Stimulated activated CD8-positive, alpha-beta memory T cell treated with anti-CD3 and anti-CD28 coated beads, Interleukin-15, amount 100 ng/mL, for 1 hour (primary cell): Measurements from ENCODE around the gene IGSF9.

Experiments
- DNase-seq: peaks from one replicate; pipeline ENCODE4 v3.0.0-alpha.2; 2020; ENCODE audit warnings: low read depth

The IGSF9 gene

GRCh38 chr1:159945483-159946241, at the start of gene IGSF9:
IGSF9 (minus strand) TSS chr1:159945613; CDS start chr1:159943454, 2,159 bp downstream.
- peak; percentile 52 for DNase-seq

DNA sequence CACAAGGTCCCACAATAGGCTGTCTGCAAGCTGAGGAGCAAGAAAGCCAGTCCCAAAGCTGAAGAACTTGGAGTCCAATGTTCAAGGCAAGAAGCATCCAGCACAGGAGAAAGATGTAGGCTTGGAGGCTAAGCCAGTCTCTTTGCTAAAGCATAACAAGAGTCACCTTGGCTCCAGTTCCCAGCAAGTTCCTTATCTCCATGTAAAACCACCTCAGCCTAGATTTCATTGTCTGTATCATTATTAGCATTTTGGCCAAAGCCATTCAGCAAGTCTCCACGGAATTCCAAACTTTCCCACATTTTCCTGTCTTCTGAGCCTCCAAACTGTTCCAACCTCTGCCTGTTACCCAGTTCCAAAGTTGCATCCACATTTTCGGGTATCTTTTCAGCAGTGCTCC, 49.5 kb upstream of the IGSF9 start:
- DNase-seq = no peak

DNA sequence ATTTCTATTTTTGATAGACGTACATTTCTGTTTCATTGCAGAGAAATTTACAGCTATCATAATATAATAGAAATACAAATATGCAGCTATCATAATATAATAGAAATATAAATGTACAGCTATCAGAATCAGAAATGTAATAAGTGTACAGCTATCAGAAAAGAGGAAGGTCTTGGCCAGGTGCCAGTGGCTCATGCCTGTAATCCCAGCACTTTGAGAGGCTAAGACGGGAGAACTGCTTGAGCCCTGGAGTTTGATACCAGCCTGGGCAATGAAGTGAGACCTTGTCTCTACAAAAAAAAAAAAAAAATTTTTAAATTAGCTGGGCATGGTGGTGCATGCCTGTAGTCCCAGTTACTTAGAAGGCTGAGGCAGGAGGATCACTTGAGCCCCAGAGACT, 48.5 kb upstream of the IGSF9 start:
- no peak for DNase-seq

DNA sequence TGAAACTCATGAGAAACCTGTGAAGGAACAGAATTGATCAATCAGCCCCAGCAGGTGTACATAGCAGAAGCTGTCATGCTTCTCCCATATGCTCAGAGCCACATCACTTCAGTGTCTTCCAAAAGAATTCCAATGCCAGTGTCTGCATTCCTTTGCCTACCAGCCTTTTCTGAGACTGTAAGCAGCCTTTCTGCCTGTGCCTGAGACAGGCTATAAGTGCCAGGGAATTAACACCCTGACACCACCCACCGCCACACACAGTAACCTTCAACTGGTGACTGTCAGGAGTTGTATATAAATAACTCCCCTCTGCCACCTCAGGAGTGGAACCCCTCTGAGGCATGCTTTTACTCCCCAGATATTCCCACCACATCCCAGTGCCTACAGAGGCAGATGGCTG, 46.7 kb upstream of the IGSF9 start:
- DNase-seq = no peak

GRCh38 chr1:159991513-159991912, 46.1 kb upstream of the IGSF9 start:
- DNase-seq = no peak

DNA sequence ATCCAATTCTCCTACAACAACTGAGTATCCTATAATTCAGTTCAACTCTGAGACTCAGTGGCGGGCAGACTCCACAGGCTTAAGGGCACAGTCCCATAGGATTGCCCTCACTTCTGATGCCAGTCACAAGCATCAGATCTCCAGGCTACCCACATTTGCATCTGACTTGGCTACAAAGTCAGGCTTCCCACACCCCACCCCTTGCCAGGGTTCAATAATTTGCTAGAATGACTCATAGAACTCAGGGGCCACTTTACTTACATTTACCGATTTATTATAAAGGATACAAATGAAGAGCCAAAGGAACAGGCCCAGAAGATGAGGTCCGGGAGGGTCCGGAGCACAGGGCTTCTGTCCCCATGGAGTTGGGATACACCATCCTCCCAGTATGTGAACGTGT, 44.6 kb upstream of the IGSF9 start:
- no peak for DNase-seq

GRCh38 chr1:159989581-159989980, 44.2 kb upstream of the IGSF9 start:
- DNase-seq = no peak

DNA sequence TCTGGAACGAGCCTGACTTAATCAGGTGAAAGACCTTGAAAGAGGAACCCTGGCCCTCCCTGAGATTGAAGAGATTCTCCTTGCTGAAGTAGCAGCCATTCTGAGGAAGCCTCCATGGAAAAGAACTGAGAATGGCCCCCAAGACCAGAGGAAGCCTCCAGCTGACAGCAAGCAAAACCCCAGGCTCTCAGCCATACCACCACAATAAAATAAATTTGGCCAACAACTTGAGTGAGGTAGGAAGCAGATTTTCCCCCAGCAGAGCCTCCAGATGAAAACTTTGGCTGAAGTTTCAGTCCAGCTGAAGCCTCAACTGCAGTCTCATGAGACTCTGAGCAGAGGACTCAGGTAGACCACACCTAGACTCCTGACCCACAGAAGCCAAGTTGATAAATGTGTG, 42.6 kb upstream of the IGSF9 start:
- no peak for DNase-seq

DNA sequence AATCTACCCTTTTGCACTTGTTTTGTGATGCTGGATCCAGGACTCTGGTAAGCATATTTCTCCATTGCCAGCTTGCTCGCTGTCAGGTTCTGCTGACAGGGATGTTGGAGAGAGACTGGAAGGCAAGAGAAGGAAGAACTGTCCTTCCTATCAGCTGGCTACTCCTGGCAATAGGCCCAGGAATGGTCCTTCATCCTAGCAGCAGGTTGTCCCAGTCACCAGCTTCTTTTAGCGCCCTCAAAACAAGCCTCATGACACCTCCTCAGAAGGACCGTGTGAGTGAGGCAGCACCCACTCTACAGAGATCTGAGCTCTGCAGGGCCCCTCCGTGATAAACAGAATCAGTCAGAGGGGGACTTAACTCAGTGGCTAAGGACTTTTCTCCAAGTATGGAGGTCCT, 41.8 kb upstream of the IGSF9 start:
- DNase-seq = no peak

DNA sequence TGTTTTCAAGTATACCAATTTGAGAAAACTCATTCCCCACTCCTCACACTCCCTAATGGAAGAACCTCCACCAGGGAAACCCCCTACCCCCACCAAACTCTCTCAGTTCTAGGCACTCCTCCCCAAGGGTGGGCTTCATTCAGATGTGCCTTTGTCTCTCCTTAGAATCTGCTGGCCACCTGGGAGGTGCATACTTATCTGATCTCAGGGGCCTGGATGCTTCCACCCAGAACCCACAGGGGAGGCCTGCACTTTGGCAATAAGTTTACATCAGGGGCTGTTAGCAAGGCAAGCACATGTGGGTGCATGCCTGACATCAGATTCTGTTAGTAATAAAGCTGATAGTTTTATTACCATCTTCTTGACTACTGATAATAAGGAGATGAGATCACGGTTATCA, 41.1 kb upstream of the IGSF9 start:
- no peak for DNase-seq

DNA sequence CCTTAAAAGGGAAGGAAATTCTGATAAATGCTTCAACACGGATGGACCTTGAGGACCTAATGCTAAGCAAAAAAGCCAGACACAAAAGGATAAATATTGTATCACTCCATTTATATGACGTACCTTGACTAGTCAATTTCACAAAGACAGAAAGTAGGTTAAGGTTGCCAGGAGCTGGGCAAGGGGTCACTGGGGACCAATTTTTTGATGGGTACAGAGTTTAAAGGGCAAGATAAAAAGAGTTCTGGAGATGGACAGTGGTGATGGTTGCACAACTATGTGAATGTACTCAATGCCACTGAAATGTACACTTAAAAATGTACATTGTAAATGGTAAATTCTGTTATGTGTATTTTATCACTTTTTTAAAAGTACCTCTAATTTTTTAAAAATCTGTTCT, 40.7 kb upstream of the IGSF9 start:
- DNase-seq = no peak

GRCh38 chr1:159985473-159985872, 40.1 kb upstream of the IGSF9 start:
- no peak for DNase-seq

- no peak for DNase-seq
These were observed 38.3 kb upstream of the IGSF9 start for GRCh38 chr1:159983681-159984080.

- DNase-seq = no peak
These were observed 36.9 kb upstream of the IGSF9 start for GRCh38 chr1:159982280-159982679.

GRCh38 chr1:159981351-159982055, 36.1 kb upstream of the IGSF9 start:
- no peak for DNase-seq

GRCh38 chr1:159980786-159981185, 35.4 kb upstream of the IGSF9 start:
- no peak for DNase-seq

GRCh38 chr1:159980076-159980475, 34.7 kb upstream of the IGSF9 start:
- no peak for DNase-seq

DNA sequence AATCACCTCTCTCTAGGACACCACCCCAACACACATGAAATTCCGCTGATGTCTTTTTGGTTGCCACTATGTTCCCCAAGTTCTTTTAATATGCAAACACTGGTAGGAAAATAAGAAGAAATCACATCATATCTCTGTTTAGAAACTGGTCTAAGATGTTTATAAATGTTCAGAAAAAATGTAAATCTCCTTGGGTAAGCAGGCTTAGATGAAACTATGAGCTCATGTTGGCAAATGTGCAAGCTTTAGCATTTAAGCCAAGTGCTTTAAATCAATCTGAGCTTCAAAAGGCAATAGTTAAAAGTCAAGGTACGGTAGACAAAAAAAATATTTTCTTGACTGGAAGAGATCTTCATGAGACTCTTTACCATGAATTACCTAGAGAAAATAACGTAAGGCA, 33.8 kb upstream of the IGSF9 start:
- no peak for DNase-seq

DNA sequence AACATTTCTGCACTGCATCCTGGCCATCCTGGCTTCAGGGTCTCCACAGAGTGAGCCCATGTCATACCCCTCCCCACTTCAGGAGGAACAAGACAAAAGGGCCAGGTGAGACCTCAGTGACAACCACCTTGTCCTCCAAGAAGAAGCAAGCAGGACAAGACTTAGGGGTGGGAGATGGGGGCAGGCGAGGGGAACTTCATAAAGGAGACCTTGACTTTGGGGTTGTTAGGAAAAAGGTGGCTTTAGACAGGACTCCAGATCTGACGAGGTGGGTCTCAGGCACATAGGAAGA, 32.6 kb upstream of the IGSF9 start:
- DNase-seq = no peak

DNA sequence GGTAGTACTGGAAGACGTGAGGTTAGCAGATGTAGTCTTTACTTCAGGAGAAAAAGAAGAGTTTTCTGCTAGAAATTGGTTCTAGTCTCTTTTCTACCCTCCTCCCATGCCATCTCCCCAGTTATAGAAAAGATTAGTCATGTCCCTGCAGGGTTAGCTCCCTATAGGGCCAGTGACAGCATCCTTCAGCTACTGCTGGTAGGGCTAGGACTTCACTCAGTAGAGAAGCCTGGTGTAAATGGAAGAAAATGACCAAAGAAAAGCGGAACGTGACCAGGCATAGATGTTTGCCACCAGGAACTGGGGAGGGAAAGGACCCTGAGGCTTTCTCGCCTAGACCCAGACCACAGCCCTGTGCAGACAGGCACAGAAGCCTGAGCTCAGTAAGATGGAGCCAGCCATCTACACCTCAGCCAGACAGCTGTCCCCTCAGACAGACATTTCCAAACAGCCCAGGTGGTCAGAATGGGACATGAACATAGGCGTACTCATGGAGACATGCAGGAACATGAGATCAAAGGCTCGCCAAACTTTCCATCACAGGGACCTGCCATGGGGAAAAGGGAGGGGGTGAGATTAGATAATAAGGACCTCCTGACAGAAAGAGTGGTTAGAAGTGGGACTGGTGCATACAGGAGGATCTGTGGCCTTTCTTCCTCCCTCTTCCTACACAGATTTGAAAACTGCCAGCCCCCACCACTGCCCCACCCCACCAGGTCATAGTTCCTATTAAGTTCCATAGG, 32.1 kb upstream of the IGSF9 start:
- no peak for DNase-seq

GRCh38 chr1:159974350-159974965, 29.0 kb upstream of the IGSF9 start:
- DNase-seq = no peak

DNA sequence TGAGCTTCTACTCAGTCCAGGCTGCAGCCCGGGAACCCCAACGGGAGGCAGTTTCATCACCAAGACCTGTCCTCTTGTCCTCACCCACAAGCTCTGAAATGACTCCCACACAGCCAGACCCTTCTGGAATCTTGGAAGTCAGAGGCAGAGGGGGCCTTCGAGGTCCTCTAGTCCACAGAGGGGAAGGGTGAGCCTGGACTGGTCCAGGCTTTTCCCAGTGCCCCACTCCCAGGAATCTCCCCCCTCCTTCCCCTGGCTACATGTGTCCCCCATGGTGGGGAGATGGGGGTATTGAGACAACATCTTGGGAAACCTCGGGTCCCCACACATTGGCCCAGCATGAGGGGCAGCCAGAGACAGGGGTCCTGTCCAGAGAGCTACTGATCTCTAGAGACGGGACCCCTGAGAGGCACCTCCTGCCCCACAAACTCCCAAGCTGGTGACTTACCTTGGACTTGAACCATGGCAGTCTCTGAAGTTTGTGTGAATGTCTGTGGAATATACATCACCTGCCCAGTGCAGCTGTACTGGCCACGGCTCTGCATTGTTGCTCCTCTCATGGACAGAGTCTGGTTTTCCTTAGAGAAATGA, 28.0 kb upstream of the IGSF9 start:
- DNase-seq = no peak
